Measurements from ENCODE around the gene RAPGEF4. TPM values are rescaled to one million over a fixed set of nuclear protein-coding genes. Genes with fewer than 3 reads are reported as not detected.
A peak's percentile ranks its signal among the peaks of the same experiment; 100 is the strongest.

RAPGEF4 gene
- total RNA-seq, 1 experiment from 2014 or later = not detected

DNA sequence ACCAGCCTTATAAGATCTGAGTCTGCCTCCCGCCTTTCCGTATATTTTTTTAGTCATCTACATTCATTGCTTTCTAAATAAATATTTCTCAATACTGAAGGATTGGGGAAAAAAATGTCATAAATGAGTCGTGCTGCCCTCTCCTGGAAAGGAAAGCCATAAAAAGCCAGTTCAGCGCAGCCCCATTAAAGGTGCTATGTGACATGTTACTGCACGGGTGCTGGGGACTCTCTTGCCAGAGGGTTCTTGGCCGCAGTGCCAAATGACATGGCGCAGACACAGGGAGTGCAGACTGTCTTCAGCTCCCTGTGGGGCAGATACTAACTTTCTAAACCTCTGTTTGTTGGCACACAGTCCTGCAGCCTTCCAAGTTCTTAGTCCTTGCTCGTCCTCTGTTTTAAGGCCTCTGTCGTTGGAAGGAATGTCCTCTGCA lies 286.3 kb downstream of the RAPGEF4 start:
- intact Hi-C loops (cut with micrococcal nuclease; ENCODE audit: unreplicated experiment) = loop anchor here (1.0 to 10.0 kb wide), 6 partner anchors 46 to 333 kb away; partner anchors contain the start of gene CDCA7
- no peak overlapping the region for H3K4me3 ChIP-seq
- peak; percentile 49 to 81 for DNase-seq
- H3F3A ChIP-seq (ENCODE audit: insufficient read depth, low read depth) = no peaks in the 10 kb centered on the region
- H3K79me2 ChIP-seq (ENCODE audit: low read depth) = no peaks in the 10 kb centered on the region
- no peaks in the 10 kb centered on the region for H4K20me1 ChIP-seq (ENCODE audit: insufficient read depth)
- H3K27ac ChIP-seq = no peak overlapping the region
- H3K36me3 ChIP-seq (ENCODE audit: low read depth) = no peaks in the 10 kb centered on the region
- H3K4me1 ChIP-seq (replicated peaks; ENCODE audit: insufficient read depth) = peaks cover 4% of the 10 kb centered on the region
- no TSS peak for BruUV-seq (replicated peaks)
- H2AFZ ChIP-seq = no peak overlapping the region
- no peaks in the 10 kb centered on the region for H3K9me3 ChIP-seq (ENCODE audit: insufficient read depth, low read depth)
- H3K4me2 ChIP-seq = no peak overlapping the region
- no peaks in the 10 kb centered on the region for H3K9me2 ChIP-seq (ENCODE audit: insufficient read depth)
- TF ChIP-seq, protein P1, sequence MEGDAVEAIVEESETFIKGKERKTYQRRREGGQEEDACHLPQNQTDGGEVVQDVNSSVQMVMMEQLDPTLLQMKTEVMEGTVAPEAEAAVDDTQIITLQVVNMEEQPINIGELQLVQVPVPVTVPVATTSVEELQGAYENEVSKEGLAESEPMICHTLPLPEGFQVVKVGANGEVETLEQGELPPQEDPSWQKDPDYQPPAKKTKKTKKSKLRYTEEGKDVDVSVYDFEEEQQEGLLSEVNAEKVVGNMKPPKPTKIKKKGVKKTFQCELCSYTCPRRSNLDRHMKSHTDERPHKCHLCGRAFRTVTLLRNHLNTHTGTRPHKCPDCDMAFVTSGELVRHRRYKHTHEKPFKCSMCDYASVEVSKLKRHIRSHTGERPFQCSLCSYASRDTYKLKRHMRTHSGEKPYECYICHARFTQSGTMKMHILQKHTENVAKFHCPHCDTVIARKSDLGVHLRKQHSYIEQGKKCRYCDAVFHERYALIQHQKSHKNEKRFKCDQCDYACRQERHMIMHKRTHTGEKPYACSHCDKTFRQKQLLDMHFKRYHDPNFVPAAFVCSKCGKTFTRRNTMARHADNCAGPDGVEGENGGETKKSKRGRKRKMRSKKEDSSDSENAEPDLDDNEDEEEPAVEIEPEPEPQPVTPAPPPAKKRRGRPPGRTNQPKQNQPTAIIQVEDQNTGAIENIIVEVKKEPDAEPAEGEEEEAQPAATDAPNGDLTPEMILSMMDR (conservative IDR thresholded peaks at IDR 0.05) = peak; percentile 93
- TF ChIP-seq EZH2 (IDR thresholded peaks at IDR 0.05; ENCODE audit: low read depth) = no peak
- no peaks in the 10 kb centered on the region for H3K27me3 ChIP-seq (ENCODE audit: insufficient read depth, low read depth)
- POLR2A ChIA-PET (ENCODE audit: unreplicated experiment) = interaction anchor here (0.6 kb wide), 1 partner anchor 704 kb away, joined by 7 read pairs; no protein-coding TSS in a partner anchor
- CTCF ChIA-PET = interaction anchor here (0.5 to 2.0 kb wide), 5 partner anchors 46 to 195 kb away, joined by 3 to 5 read pairs (median 4); no protein-coding TSS in a partner anchor

DNA sequence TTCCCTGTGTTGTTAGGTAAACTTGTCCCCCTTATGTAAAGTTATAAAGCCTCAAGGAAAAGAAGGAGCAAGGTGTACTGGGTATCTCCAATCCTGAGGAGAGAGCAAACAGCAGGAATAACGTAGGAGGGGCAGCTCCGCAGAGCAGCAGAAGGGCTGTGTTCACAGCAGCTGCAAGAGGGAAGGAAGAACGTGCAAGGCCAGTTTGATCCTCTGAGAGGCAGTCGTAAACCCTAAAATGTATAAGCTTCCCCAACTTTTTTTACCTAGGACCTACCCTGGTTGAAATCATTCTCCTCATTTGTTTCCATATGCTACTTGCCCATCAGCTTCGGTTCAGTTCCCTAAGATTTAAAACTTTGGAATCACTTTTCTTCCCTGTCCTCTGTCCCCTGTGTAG lies 288.1 kb downstream of the RAPGEF4 start:
- no peak overlapping the region for H3K27ac ChIP-seq
- H4K20me1 ChIP-seq (ENCODE audit: insufficient read depth) = no peaks in the 10 kb centered on the region
- TF ChIP-seq EZH2 (IDR thresholded peaks at IDR 0.05; ENCODE audit: low read depth) = no peak
- TF ChIP-seq, protein P1 (conservative IDR thresholded peaks at IDR 0.05) = no peak
- intact Hi-C loops (cut with micrococcal nuclease; ENCODE audit: unreplicated experiment) = loop anchor here (10.0 kb wide), 1 partner anchor 331 kb away; the partner anchor contains the start of gene CDCA7
- H3K79me2 ChIP-seq (ENCODE audit: low read depth) = no peaks in the 10 kb centered on the region
- BruUV-seq (replicated peaks) = no TSS peak
- H3K4me2 ChIP-seq = no peak overlapping the region
- H3K36me3 ChIP-seq (ENCODE audit: low read depth) = no peaks in the 10 kb centered on the region
- no peak overlapping the region for H2AFZ ChIP-seq
- H3F3A ChIP-seq (ENCODE audit: insufficient read depth, low read depth) = no peaks in the 10 kb centered on the region
- no peaks in the 10 kb centered on the region for H3K9me2 ChIP-seq (ENCODE audit: insufficient read depth)
- H3K9me3 ChIP-seq (ENCODE audit: insufficient read depth, low read depth) = no peaks in the 10 kb centered on the region
- POLR2A ChIA-PET (ENCODE audit: unreplicated experiment) = no interaction called here
- CTCF ChIA-PET = interaction anchor here (0.6 kb wide), 1 partner anchor 31 kb away, joined by 3 read pairs; no protein-coding TSS in a partner anchor
- H3K4me1 ChIP-seq (replicated peaks; ENCODE audit: insufficient read depth) = peaks cover 4% of the 10 kb centered on the region
- H3K4me3 ChIP-seq = no peak overlapping the region
- no peak for DNase-seq
- no peaks in the 10 kb centered on the region for H3K27me3 ChIP-seq (ENCODE audit: insufficient read depth, low read depth)

DNA sequence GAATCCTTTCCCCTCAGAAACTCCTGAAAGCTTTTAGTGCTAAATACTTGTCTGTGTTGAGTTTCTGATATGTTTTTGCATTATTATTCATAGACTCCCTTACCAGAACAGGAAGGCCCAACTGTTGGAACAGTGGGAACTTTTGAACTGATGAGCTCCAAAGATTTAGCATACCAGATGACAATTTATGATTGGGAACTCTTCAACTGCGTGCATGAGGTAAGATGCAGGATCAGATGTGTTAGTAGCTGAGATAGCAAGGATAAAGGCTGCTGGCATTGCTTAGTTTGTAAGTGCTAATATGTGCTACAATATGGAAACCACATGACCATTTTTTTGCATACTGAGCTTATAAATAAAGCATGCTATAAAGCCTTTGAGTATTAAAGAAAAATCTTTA lies 290.8 kb downstream of the RAPGEF4 start:
- ChIA-PET POLR2A (ENCODE audit: unreplicated experiment) (interaction anchor here (0.7 kb wide), 2 partner anchors 18 to 183 kb away, joined by 4 to 7 read pairs; no protein-coding TSS in a partner anchor), CTCF (interaction anchor here (0.8 to 5.6 kb wide), 4 partner anchors 9 to 1460 kb away, joined by 3 to 46 read pairs (median 4); partner anchors contain the start of gene GPR155)
- no peaks in the 10 kb centered on the region for H3K79me2 ChIP-seq (ENCODE audit: low read depth)
- no peak overlapping the region for H3K4me3 ChIP-seq
- DNase-seq = no peak
- intact Hi-C loops (cut with micrococcal nuclease; ENCODE audit: unreplicated experiment) = loop anchor here (2.0 to 10.0 kb wide), 3 partner anchors 328 to 421 kb away; partner anchors contain the start of gene CDCA7
- no peaks in the 10 kb centered on the region for H3F3A ChIP-seq (ENCODE audit: insufficient read depth, low read depth)
- no peaks in the 10 kb centered on the region for H4K20me1 ChIP-seq (ENCODE audit: insufficient read depth)
- no peak overlapping the region for H2AFZ ChIP-seq
- peaks cover 4% of the 10 kb centered on the region for H3K4me1 ChIP-seq (replicated peaks; ENCODE audit: insufficient read depth)
- H3K4me2 ChIP-seq = no peak overlapping the region
- no peaks in the 10 kb centered on the region for H3K9me3 ChIP-seq (ENCODE audit: insufficient read depth, low read depth)
- H3K27me3 ChIP-seq (ENCODE audit: insufficient read depth, low read depth) = no peaks in the 10 kb centered on the region
- no peaks in the 10 kb centered on the region for H3K36me3 ChIP-seq (ENCODE audit: low read depth)
- H3K9me2 ChIP-seq (ENCODE audit: insufficient read depth) = no peaks in the 10 kb centered on the region
- no peak overlapping the region for H3K27ac ChIP-seq
- TF ChIP-seq EZH2 (IDR thresholded peaks at IDR 0.05; ENCODE audit: low read depth) = no peak
- TF ChIP-seq, protein P1 (conservative IDR thresholded peaks at IDR 0.05) = no peak
- no TSS peak for BruUV-seq (replicated peaks)
